PC-9 (cell line): ENCODE data around the gene SKI. TPM values are rescaled to one million over a fixed set of nuclear protein-coding genes. Genes with fewer than 3 reads are reported as not detected.

Experiments used
- BruUV-seq: library from RNA; stranded (reverse); fragments of 400-500 nt; replicated peaks from 2 replicates; lab custom pipeline; 2021; lab: Mats Ljungman, UMichigan
- CTCF ChIA-PET: fragments of 300-600 bp; sonication (Branson Sonifier 250); formaldehyde crosslinking; loops from one replicate; lab custom pipeline; 2022; ENCODE audit warnings: antibody characterized with exemption; lab: Charles Lee
- POLR2A ChIA-PET: fragments of 300-600 bp; sonication (Branson Sonifier 250); formaldehyde crosslinking; loops from one replicate; lab custom pipeline; 2022; ENCODE audit warnings: antibody characterized with exemption; ENCODE audit not compliant: unreplicated experiment; lab: Charles Lee
- DNase-seq, 2 experiments: peaks; one replicate each; pipeline versions ENCODE4 v3.0.0 to v3.0.0-alpha.2; 2015 to 2022; ENCODE audit warnings: mixed read lengths in 1 of 2
- H2AFZ ChIP-seq: fragments of 200-600 bp; sonication (generic); 2 replicates; pipeline ENCODE4 v1.8.1; 2017; ENCODE audit warnings: antibody characterized with exemption
- H3F3A ChIP-seq: fragments of 200-600 bp; sonication (generic); 2 replicates; pipeline ENCODE4 v1.8.1; 2017; ENCODE audit warnings: antibody characterized with exemption, mild to moderate bottlenecking, low read depth; ENCODE audit not compliant: insufficient read depth
- H3K27ac ChIP-seq: fragments of 200-600 bp; sonication (generic); 2 replicates; pipeline ENCODE4 v1.6.1; 2016; ENCODE audit warnings: mixed run types
- H3K27me3 ChIP-seq: fragments of 200-600 bp; sonication (generic); 2 replicates; pipeline ENCODE4 v1.6.1; 2016; ENCODE audit warnings: low read depth, mixed run types; ENCODE audit not compliant: insufficient read depth
- H3K36me3 ChIP-seq: fragments of 200-600 bp; sonication (generic); 2 replicates; pipeline ENCODE4 v1.6.1; 2016; ENCODE audit warnings: low read depth, mixed run types
- H3K4me1 ChIP-seq: fragments of 200-600 bp; sonication (generic); replicated peaks from 2 replicates; pipeline ENCODE4 v1.6.1; 2016; ENCODE audit warnings: mixed run types; ENCODE audit not compliant: insufficient read depth
- H3K4me2 ChIP-seq: fragments of 200-600 bp; sonication (generic); 2 replicates; pipeline ENCODE4 v1.6.1; 2017; ENCODE audit warnings: mixed run types
- H3K4me3 ChIP-seq: fragments of 200-600 bp; sonication (generic); 2 replicates; pipeline ENCODE4 v1.6.1; 2016; ENCODE audit warnings: mixed run types
- H3K79me2 ChIP-seq: fragments of 200-600 bp; sonication (generic); 2 replicates; pipeline ENCODE4 v1.6.1; 2017; ENCODE audit warnings: low read depth, mixed run types
- H3K9me2 ChIP-seq: fragments of 200-600 bp; sonication (generic); 2 replicates; pipeline ENCODE4 v1.8.1; 2017; ENCODE audit warnings: mild to moderate bottlenecking; ENCODE audit not compliant: insufficient read depth
- H3K9me3 ChIP-seq: fragments of 200-600 bp; sonication (generic); 2 replicates; pipeline ENCODE4 v1.8.1; 2016; ENCODE audit warnings: low read depth; ENCODE audit not compliant: insufficient read depth
- H4K20me1 ChIP-seq: fragments of 200-600 bp; sonication (generic); 2 replicates; pipeline ENCODE4 v1.8.1; 2017; ENCODE audit not compliant: insufficient read depth
- EZH2 ChIP-seq: fragments of 200-600 bp; sonication (generic); IDR thresholded peaks from 2 replicates; pipeline ENCODE4 v1.8.0; 2017; ENCODE audit warnings: antibody characterized with exemption, low read depth
- intact Hi-C: fragments of 100-400 bp; cut with micrococcal nuclease; formaldehyde crosslinking; loops from one replicate; pipeline ENCODE4 v1.10.0; 2022; ENCODE audit not compliant: unreplicated experiment
- total RNA-seq: library from RNA; stranded (reverse); gene quantifications from 2 replicates; pipeline ENCODE4 v1.2.3, GENCODE V29; 2021
- TF ChIP-seq, protein P1 (sequence below): fragments of 200-600 bp; sonication (generic); conservative IDR thresholded peaks from 2 replicates; pipeline ENCODE4 v1.6.1; 2017; ENCODE audit warnings: mixed run types, antibody characterized with exemption, mild to moderate bottlenecking, moderate library complexity

SKI gene
- total RNA-seq, 1 experiment from 2014 or later: 36.2 TPM

- Histone ChIP-seq H3K79me2 (no peaks in the 10 kb centered on the region), H3F3A (peaks cover 9% of the 10 kb centered on the region; the same call in 1 of the 2 replicates), H3K27ac (no peak overlapping the region), H3K4me1 (no peaks in the 10 kb centered on the region), H3K36me3 (no peaks in the 10 kb centered on the region), H3K9me3 (no peaks in the 10 kb centered on the region), H2AFZ (no peak overlapping the region), H4K20me1 (no peaks in the 10 kb centered on the region; the same call in 1 of the 2 replicates), H3K4me2 (no peak overlapping the region), H3K27me3 (no peaks in the 10 kb centered on the region), H3K9me2 (no peaks in the 10 kb centered on the region), H3K4me3 (no peak overlapping the region)
- DNase-seq: no peak
- no TSS peak for BruUV-seq
- no peak for TF ChIP-seq EZH2
- TF ChIP-seq, protein P1, sequence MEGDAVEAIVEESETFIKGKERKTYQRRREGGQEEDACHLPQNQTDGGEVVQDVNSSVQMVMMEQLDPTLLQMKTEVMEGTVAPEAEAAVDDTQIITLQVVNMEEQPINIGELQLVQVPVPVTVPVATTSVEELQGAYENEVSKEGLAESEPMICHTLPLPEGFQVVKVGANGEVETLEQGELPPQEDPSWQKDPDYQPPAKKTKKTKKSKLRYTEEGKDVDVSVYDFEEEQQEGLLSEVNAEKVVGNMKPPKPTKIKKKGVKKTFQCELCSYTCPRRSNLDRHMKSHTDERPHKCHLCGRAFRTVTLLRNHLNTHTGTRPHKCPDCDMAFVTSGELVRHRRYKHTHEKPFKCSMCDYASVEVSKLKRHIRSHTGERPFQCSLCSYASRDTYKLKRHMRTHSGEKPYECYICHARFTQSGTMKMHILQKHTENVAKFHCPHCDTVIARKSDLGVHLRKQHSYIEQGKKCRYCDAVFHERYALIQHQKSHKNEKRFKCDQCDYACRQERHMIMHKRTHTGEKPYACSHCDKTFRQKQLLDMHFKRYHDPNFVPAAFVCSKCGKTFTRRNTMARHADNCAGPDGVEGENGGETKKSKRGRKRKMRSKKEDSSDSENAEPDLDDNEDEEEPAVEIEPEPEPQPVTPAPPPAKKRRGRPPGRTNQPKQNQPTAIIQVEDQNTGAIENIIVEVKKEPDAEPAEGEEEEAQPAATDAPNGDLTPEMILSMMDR: no peak
- ChIA-PET POLR2A (no interaction called here), CTCF (no interaction called here)
- intact Hi-C loops: no loop called here
These were observed 40.5 kb upstream of the SKI start for GRCh38 chr1:2187619-2188018.

GRCh38 chr1:2188336-2188735 lies 39.8 kb upstream of the SKI start:
- Histone ChIP-seq H3K9me2 (no peaks in the 10 kb centered on the region), H3K79me2 (no peaks in the 10 kb centered on the region), H2AFZ (no peak overlapping the region), H3K9me3 (no peaks in the 10 kb centered on the region), H3F3A (peaks cover 11% of the 10 kb centered on the region; the same call in 1 of the 2 replicates), H3K27ac (no peak overlapping the region), H3K36me3 (no peaks in the 10 kb centered on the region), H3K4me3 (no peak overlapping the region), H3K4me1 (no peaks in the 10 kb centered on the region), H4K20me1 (no peaks in the 10 kb centered on the region; the same call in 1 of the 2 replicates), H3K27me3 (no peaks in the 10 kb centered on the region), H3K4me2 (no peak overlapping the region)
- no TSS peak for BruUV-seq
- ChIA-PET CTCF (no interaction called here), POLR2A (no interaction called here)
- intact Hi-C loops: no loop called here
- no peak for DNase-seq
- no peak for TF ChIP-seq EZH2
- TF ChIP-seq, protein P1: no peak

DNA sequence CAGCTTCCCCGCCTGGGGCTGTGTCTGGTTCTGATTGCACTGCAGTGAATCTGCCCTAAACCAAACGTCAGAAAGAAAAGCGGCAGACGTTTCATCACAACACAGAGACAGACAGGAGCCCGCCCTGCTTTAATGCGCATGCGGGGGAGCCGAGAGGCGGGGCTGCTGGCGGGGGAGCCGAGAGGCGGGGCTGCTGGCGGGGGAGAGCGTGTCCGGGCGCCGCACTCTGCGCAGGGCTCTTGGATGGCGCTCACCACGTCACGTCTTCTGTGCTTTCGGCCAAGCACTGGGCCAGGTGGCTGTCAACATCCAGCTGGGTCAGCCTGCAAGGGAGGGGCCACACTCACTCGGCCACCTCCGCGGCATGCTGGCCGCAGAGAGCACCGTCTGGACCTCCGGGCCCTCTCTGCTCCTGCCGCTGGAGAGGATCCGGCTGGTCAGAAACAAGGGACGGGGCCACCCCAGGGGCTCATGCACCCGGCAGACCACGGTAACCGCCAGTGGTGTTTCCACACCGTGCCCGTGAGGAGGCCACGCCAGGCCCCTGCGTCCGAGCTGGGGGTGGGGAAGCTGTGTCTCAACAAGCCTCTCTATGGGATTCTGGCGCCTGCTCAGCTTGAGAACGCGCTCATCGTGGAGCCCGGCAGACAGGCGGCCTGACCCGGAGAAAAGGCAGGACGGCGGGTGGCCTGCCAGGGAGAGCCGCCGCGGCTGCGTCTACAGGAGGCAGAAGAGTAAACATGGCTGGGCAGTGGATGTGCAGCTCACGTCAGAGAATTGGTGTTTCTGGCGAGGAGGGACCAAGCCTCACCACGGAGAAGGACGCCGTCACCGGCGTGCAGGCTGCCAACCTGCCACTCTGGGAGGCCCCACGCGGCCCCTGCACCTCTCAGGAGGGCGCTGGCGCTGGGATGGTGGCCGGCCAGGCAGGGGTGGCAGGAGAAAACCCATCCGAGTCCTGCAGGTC lies 38.4 kb upstream of the SKI start:
- H4K20me1 ChIP-seq: no peaks in the 10 kb centered on the region; the same call in 1 of the 2 replicates
- no TSS peak for BruUV-seq
- no peak for TF ChIP-seq EZH2
- TF ChIP-seq, protein P1: no peak
- intact Hi-C loops: loop anchor here (10.0 kb wide), 1 partner anchor 1235 kb away; no protein-coding TSS in a partner anchor
- DNase-seq: peak; percentile 75 to 93
- POLR2A ChIA-PET: interaction anchor here (0.6 to 0.7 kb wide), 3 partner anchors 10 to 195 kb away, joined by 5 to 12 read pairs (median 8); partner anchors contain the start of gene GABRD
- H3K9me2 ChIP-seq: no peaks in the 10 kb centered on the region
- CTCF ChIA-PET: interaction anchor here (0.6 to 0.8 kb wide), 3 partner anchors 15 to 246 kb away, joined by 3 to 5 read pairs (median 5); no protein-coding TSS in a partner anchor
- H3K4me3 ChIP-seq: peak overlapping the region; percentile 50; the same call in 1 of the 2 replicates
- 0 out of 2 replicates have a peak overlapping the region, but pooled peaks have one; percentile 50 for H2AFZ ChIP-seq
- H3K4me2 ChIP-seq: peak overlapping the region; percentile 76
- H3K27me3 ChIP-seq: no peaks in the 10 kb centered on the region
- no peak overlapping the region for H3K27ac ChIP-seq
- no peaks in the 10 kb centered on the region for H3K79me2 ChIP-seq
- no peaks in the 10 kb centered on the region for H3K36me3 ChIP-seq
- peaks cover 4% of the 10 kb centered on the region; the same call in 1 of the 2 replicates for H3K4me1 ChIP-seq
- H3K9me3 ChIP-seq: no peaks in the 10 kb centered on the region
- peaks cover 5% of the 10 kb centered on the region; the same call in 1 of the 2 replicates for H3F3A ChIP-seq
